WTC11 (cell line): ENCODE results near the gene ERGIC2. TPM values are rescaled to one million over a fixed set of nuclear protein-coding genes. Genes with fewer than 3 reads are reported as not detected.

Experiments used
- ATAC-seq: fragments of 200-7000 bp; cut with Tn5 transposase; 2 replicates; pipeline ENCODE4 v1.10.0; 2021; ENCODE audit warnings: mild to moderate bottlenecking, moderate library complexity
- Bru-seq: library from RNA; stranded (reverse); fragments of 400-500 nt; gene quantifications from one replicate; lab custom pipeline; 2021; lab: Mats Ljungman, UMichigan
- CTCF ChIA-PET: fragments of 300-600 bp; sonication (Branson Sonifier 250); formaldehyde crosslinking; loops from one replicate; lab custom pipeline; 2021; ENCODE audit warnings: antibody characterized with exemption; lab: Charles Lee
- POLR2A ChIA-PET: fragments of 350-600 bp; sonication (Branson Sonifier 250); formaldehyde crosslinking; loops from one replicate; lab custom pipeline; 2021; ENCODE audit warnings: antibody characterized with exemption; lab: Charles Lee
- DNase-seq: peaks from one replicate; pipeline ENCODE4 v3.0.0; 2021; ENCODE audit warnings: low spot score
- H3K27ac Mint-ChIP-seq: 2 replicates; pipeline ENCODE4 v1.8.0; 2021; ENCODE audit warnings: mixed read lengths
- H3K27me3 Mint-ChIP-seq: 2 replicates; pipeline ENCODE4 v1.8.0; 2021; ENCODE audit warnings: low read depth, mild to moderate bottlenecking, moderate library complexity, mixed read lengths
- H3K36me3 Mint-ChIP-seq: 2 replicates; pipeline ENCODE4 v1.8.0; 2021; ENCODE audit warnings: mixed read lengths
- H3K4me1 Mint-ChIP-seq: 2 replicates; pipeline ENCODE4 v1.8.0; 2022; ENCODE audit warnings: mixed read lengths
- H3K4me3 Mint-ChIP-seq: 2 replicates; pipeline ENCODE4 v1.8.0; 2021; ENCODE audit warnings: mild to moderate bottlenecking, moderate library complexity, mixed read lengths
- H3K9me3 Mint-ChIP-seq: 2 replicates; pipeline ENCODE4 v1.8.0; 2021; ENCODE audit warnings: mixed read lengths
- AR ChIP-seq: fragments of 250-450 bp; sonication (Bioruptor Pico); IDR thresholded peaks from 2 replicates; pipeline ENCODE4 v1.9.0; 2021; ENCODE audit warnings: mild to moderate bottlenecking
- ARID4B ChIP-seq: sonication (generic); formaldehyde crosslinking; IDR thresholded peaks from 2 replicates; pipeline ENCODE4 v1.8.0; 2023; ENCODE audit warnings: missing genetic modification reagents, mild to moderate bottlenecking, borderline replicate concordance
- ATF2 ChIP-seq: sonication (generic); formaldehyde crosslinking; IDR thresholded peaks from 2 replicates; pipeline ENCODE4 v1.8.1; 2022; ENCODE audit warnings: low read depth, missing genetic modification reagents, borderline replicate concordance
- CREM ChIP-seq: sonication (generic); formaldehyde crosslinking; IDR thresholded peaks from 2 replicates; pipeline ENCODE4 v1.8.1; 2022; ENCODE audit warnings: mild to moderate bottlenecking, missing genetic modification reagents, moderate library complexity
- EMX1 ChIP-seq: fragments of 250-450 bp; sonication (Bioruptor Pico); IDR thresholded peaks from 2 replicates; pipeline ENCODE4 v1.8.0; 2021; ENCODE audit warnings: mild to moderate bottlenecking
- ESRRA ChIP-seq: sonication (generic); formaldehyde crosslinking; IDR thresholded peaks from 2 replicates; pipeline ENCODE4 v1.8.1; 2022; ENCODE audit warnings: mild to moderate bottlenecking, missing genetic modification reagents, borderline replicate concordance
- FOXK1 ChIP-seq: sonication (generic); formaldehyde crosslinking; IDR thresholded peaks from 2 replicates; pipeline ENCODE4 v1.8.0; 2022; ENCODE audit warnings: mild to moderate bottlenecking, moderate library complexity, missing genetic modification reagents
- GABPB1 ChIP-seq: sonication (generic); formaldehyde crosslinking; IDR thresholded peaks from 2 replicates; pipeline ENCODE4 v1.8.1; 2023; ENCODE audit warnings: mild to moderate bottlenecking, missing genetic modification reagents
- GTF2I ChIP-seq: fragments of 250-450 bp; sonication (Bioruptor Pico); conservative IDR thresholded peaks from 2 replicates; pipeline ENCODE4 v1.4.0; 2021; ENCODE audit warnings: mild to moderate bottlenecking
- JUN ChIP-seq: sonication (generic); formaldehyde crosslinking; IDR thresholded peaks from 2 replicates; pipeline ENCODE4 v1.8.0; 2023; ENCODE audit warnings: mild to moderate bottlenecking, missing genetic modification reagents
- KAT7 ChIP-seq: sonication (generic); formaldehyde crosslinking; IDR thresholded peaks from 2 replicates; pipeline ENCODE4 v1.8.1; 2023; ENCODE audit warnings: missing genetic modification reagents, mild to moderate bottlenecking, borderline replicate concordance
- MAX ChIP-seq: sonication (generic); formaldehyde crosslinking; IDR thresholded peaks from 2 replicates; pipeline ENCODE4 v1.8.0; 2022; ENCODE audit warnings: mild to moderate bottlenecking, missing genetic modification reagents
- MYBL2 ChIP-seq: sonication (generic); formaldehyde crosslinking; IDR thresholded peaks from 2 replicates; pipeline ENCODE4 v1.8.1; 2023; ENCODE audit warnings: mild to moderate bottlenecking, moderate library complexity, missing genetic modification reagents
- NR3C1 ChIP-seq: sonication (generic); formaldehyde crosslinking; conservative IDR thresholded peaks from 2 replicates; pipeline ENCODE4 v1.8.1; 2023; ENCODE audit warnings: low read depth, mild to moderate bottlenecking, missing genetic modification reagents
- PRRX2 ChIP-seq: fragments of 250-450 bp; sonication (Bioruptor Pico); IDR thresholded peaks from 2 replicates; pipeline ENCODE4 v1.8.0; 2021; ENCODE audit warnings: mild to moderate bottlenecking
- SP1 ChIP-seq: sonication (generic); formaldehyde crosslinking; conservative IDR thresholded peaks from 2 replicates; pipeline ENCODE4 v1.8.1; 2022; ENCODE audit warnings: missing genetic modification reagents
- TEAD1 ChIP-seq: sonication (generic); formaldehyde crosslinking; IDR thresholded peaks from 2 replicates; pipeline ENCODE4 v1.8.0; 2022; ENCODE audit warnings: mild to moderate bottlenecking, missing genetic modification reagents
- TP53 ChIP-seq: sonication (generic); formaldehyde crosslinking; IDR thresholded peaks from 2 replicates; pipeline ENCODE4 v1.8.1; 2023; ENCODE audit warnings: mild to moderate bottlenecking, missing genetic modification reagents
- ZBTB43 ChIP-seq: sonication (generic); formaldehyde crosslinking; IDR thresholded peaks from 2 replicates; pipeline ENCODE4 v1.8.1; 2023; ENCODE audit warnings: mild to moderate bottlenecking, missing genetic modification reagents
- ZNF138 ChIP-seq: sonication (generic); formaldehyde crosslinking; conservative IDR thresholded peaks from 2 replicates; pipeline ENCODE4 v1.8.1; 2022; ENCODE audit warnings: mild to moderate bottlenecking, moderate library complexity, missing genetic modification reagents
- long read RNA-seq, 3 experiments: library from RNA in 1 of 3; library from capped mRNA in 1 of 3; library from polyadenylated mRNA in 1 of 3; unstranded in 2 of 3; stranded (forward) in 1 of 3; transcript quantifications; one replicate each; pipeline ENCODE4 v2.0.0, GENCODE V29; 2021
- total RNA-seq: library from RNA; stranded (reverse); gene quantifications from 3 replicates; pipeline ENCODE4 v1.2.3, GENCODE V29; 2021

Gene ERGIC2
- total RNA-seq (46.7 to 55.2 TPM (median 51.4 TPM) in 3 replicates), Bru-seq, nascent RNA (percentile 89 among the genes with signal in this experiment)
- long read RNA-seq, experiment 1, full-length matches to known transcripts = 180 of 220 reads
- long read RNA-seq, experiment 1, partial matches to known transcripts = 12 of 220 reads
- long read RNA-seq, experiment 1, other reads (novel, unspliced or antisense) = 28 of 220 reads
- long read RNA-seq, experiment 2, full-length matches to known transcripts = 23 of 47 reads
- long read RNA-seq, experiment 2, partial matches to known transcripts = 11 of 47 reads
- long read RNA-seq, experiment 2, other reads (novel, unspliced or antisense) = 13 of 47 reads
- long read RNA-seq, experiment 3, full-length matches to known transcripts = 141 of 183 reads
- long read RNA-seq, experiment 3, partial matches to known transcripts = 9 of 183 reads
- long read RNA-seq, experiment 3, other reads (novel, unspliced or antisense) = 33 of 183 reads

GRCh38 chr12:29380536-29381523, at the start of gene ERGIC2:
Gene ERGIC2, minus strand, starts transcription at chr12:29381172. Its CDS starts 9,539 bp downstream, at chr12:29371633.
- Mint-ChIP-seq H3K27me3 (0 out of 2 replicates have a peak, but pooled peaks cover 5% of the 10 kb centered on the region), H3K27ac (peak within 1 kb of the TSS; percentile 91), H3K36me3 (no peaks in the 10 kb centered on the region), H3K4me3 (peak within 1 kb of the TSS; percentile 88), H3K4me1 (peaks cover 12% of the 10 kb centered on the region), H3K9me3 (0 out of 2 replicates have a peak, but pooled peaks cover 7% of the 10 kb centered on the region)
- ATAC-seq (peak; percentile 96), DNase-seq (peak; percentile 87)
- TF ChIP-seq ZNF138 (no peak), GABPB1 (0 out of 2 replicates have a peak, but pooled peaks have one; percentile 14), MAX (CRISPR knock-in tag) (peak; percentile 61), CREM (peak; percentile 87), ESRRA (CRISPR knock-in tag) (no peak), GTF2I (CRISPR knock-in tag) (no peak), PRRX2 (CRISPR knock-in tag) (no peak), FOXK1 (CRISPR knock-in tag) (peak; percentile 67; the same call in 1 of the 2 replicates), ATF2 (CRISPR knock-in tag) (no peak), SP1 (CRISPR knock-in tag) (peak; percentile 73; the same call in 1 of the 2 replicates), ARID4B (CRISPR knock-in tag) (0 out of 2 replicates have a peak, but pooled peaks have one; percentile 31), MYBL2 (CRISPR knock-in tag) (no peak), TP53 (CRISPR knock-in tag) (no peak), NR3C1 (CRISPR knock-in tag) (no peak), TEAD1 (no peak)
- ChIA-PET POLR2A (interaction anchor here (0.6 kb wide), 1 partner anchor 170 kb away, joined by 5 read pairs; no protein-coding TSS in a partner anchor), CTCF (interaction anchor here (1.3 kb wide), 1 partner anchor 521 kb away, joined by 3 read pairs; no protein-coding TSS in a partner anchor)

- Mint-ChIP-seq H3K27ac (no peak overlapping the region), H3K4me1 (no peaks in the 10 kb centered on the region), H3K27me3 (peaks cover 2% of the 10 kb centered on the region), H3K4me3 (no peak overlapping the region), H3K36me3 (peaks cover 2% of the 10 kb centered on the region; the same call in 1 of the 2 replicates), H3K9me3 (peaks cover 7% of the 10 kb centered on the region)
- POLR2A ChIA-PET = no interaction called here
- CTCF ChIA-PET = interaction anchor here (0.9 kb wide), 1 partner anchor 1393 kb away, joined by 3 read pairs; no protein-coding TSS in a partner anchor
- ATAC-seq (no peak), DNase-seq (no peak)
- TF ChIP-seq EMX1 (CRISPR knock-in tag) (no peak), KAT7 (CRISPR knock-in tag) (no peak), JUN (CRISPR knock-in tag) (no peak), AR (CRISPR knock-in tag) (no peak), ZBTB43 (no peak), MYBL2 (CRISPR knock-in tag) (no peak)
Measured at GRCh38 chr12:29430716-29431044, 49.7 kb upstream of the ERGIC2 start.
